Right atrium auricular region (tissue), 2 donors: ENCODE data around the gene CBLN3. TPM values are rescaled to one million over a fixed set of nuclear protein-coding genes. Genes with fewer than 3 reads are reported as not detected.
"Not testable (repeated sequence)": the region's sequence is repeated elsewhere in the genome, so short reads cannot be mapped to it uniquely, and the experiment has no call there.

ENCODE experiments used
- DNase-seq: peaks from one replicate; pipeline ENCODE4 v3.0.0-alpha.2; 2019; ENCODE audit warnings: low spot score
- H3K27ac ChIP-seq, 2 donors: fragments of 200-600 bp; sonication (generic); 1 replicate in 1 of 2; 2 replicates in 1 of 2; pipeline ENCODE4 v1.5.1; 2016 to 2019
- H3K27me3 ChIP-seq, 2 donors: fragments of 200-600 bp; sonication (generic); one replicate each; pipeline versions ENCODE4 v1.5.1 to v1.6.0; 2017 to 2019
- H3K36me3 ChIP-seq: fragments of 200-600 bp; sonication (generic); one replicate; pipeline ENCODE4 v1.5.1; 2016
- H3K4me1 ChIP-seq, 2 donors: fragments of 200-600 bp; sonication (generic); one replicate each; pipeline versions ENCODE4 v1.5.1 to v1.6.0; 2017 to 2019
- H3K4me3 ChIP-seq, 2 donors: fragments of 200-600 bp; sonication (generic); 1 replicate in 1 of 2; 2 replicates in 1 of 2; pipeline ENCODE4 v1.5.1; 2017 to 2019; ENCODE audit warnings: mild to moderate bottlenecking in 1 of 2, moderate library complexity in 1 of 2
- H3K9me3 ChIP-seq, 2 donors: fragments of 200-600 bp; sonication (generic); one replicate each; pipeline ENCODE4 v1.5.1; 2019
- total RNA-seq, 2 donors: library from RNA; depleted of rRNA; stranded (reverse); fragments of >200 nt; gene quantifications; one replicate each; pipeline ENCODE4 v1.1.0, GENCODE V29; 2016
- TF ChIP-seq, protein P1 (sequence below), 2 donors: fragments of 200-600 bp; sonication (generic); IDR thresholded peaks; one replicate each; pipeline ENCODE4 v1.5.1; 2019; ENCODE audit warnings: antibody characterized with exemption in 2 of 2

Gene CBLN3
- 1 to 10 TPM in 1 of 2 donors, under 1 TPM in 1; 0.48 to 1.4 TPM for total RNA-seq

DNA sequence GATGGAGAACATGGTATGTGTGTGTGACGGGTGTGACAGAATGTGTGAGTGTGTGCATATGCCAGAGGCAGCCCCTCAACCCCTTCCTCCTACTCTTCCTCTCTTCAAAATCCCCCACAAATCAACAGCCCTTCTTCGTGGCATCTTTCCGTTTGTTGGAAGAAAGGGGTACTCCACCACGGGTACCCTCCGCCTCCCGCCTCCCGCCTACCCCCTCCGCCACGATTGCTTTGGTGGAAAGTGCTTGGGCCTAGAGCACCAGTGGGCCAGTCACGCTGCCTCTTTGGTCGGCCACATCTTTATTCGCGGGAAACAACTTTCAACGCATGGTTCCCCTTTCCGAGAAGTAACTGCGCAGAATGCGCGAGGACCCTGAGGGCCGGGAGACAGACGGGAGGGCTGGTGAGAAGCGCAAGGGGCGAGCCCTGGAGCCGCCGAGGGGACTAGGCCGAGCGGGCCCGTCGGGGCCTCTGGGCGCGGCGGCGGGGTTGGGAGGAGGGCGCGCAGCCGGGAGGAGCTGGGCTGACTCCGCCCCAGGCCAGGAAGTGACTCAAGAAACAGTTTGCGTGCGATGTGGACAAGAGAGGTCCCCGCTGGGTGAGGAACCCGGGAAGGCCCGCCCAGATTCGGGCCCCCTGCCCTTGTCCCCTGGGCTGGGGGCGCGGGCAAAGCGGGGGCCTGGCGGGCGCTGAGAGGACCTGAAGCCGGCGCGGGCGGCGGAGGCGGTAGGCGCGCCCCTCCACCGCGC, at the start of gene CBLN3, which contains the start of gene KHNYN:
CBLN3 (minus strand) TSS at position 274 of the 748 bp plus-strand sequence. CDS start 614 bp downstream, outside the sequence.
KHNYN (plus strand) TSS at position 560 of the 748 bp plus-strand sequence. CDS start 777 bp downstream, outside the sequence.
- Histone ChIP-seq H3K4me3 (peak within 1 kb of the TSS; percentile 67 to 76), H3K27ac (peak within 1 kb of the TSS; percentile 93 to 96), H3K27me3 (no peaks in the 10 kb centered on the region), H3K4me1 (peaks cover 0 to 44% of the 10 kb centered on the region in 2 donors), H3K36me3 (peaks cover 20% of the 10 kb centered on the region), H3K9me3 (no peaks in the 10 kb centered on the region)
- DNase-seq = peak; percentile 93
- TF ChIP-seq, protein P1, sequence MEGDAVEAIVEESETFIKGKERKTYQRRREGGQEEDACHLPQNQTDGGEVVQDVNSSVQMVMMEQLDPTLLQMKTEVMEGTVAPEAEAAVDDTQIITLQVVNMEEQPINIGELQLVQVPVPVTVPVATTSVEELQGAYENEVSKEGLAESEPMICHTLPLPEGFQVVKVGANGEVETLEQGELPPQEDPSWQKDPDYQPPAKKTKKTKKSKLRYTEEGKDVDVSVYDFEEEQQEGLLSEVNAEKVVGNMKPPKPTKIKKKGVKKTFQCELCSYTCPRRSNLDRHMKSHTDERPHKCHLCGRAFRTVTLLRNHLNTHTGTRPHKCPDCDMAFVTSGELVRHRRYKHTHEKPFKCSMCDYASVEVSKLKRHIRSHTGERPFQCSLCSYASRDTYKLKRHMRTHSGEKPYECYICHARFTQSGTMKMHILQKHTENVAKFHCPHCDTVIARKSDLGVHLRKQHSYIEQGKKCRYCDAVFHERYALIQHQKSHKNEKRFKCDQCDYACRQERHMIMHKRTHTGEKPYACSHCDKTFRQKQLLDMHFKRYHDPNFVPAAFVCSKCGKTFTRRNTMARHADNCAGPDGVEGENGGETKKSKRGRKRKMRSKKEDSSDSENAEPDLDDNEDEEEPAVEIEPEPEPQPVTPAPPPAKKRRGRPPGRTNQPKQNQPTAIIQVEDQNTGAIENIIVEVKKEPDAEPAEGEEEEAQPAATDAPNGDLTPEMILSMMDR (IDR thresholded peaks at IDR 0.05) = no peak

DNA sequence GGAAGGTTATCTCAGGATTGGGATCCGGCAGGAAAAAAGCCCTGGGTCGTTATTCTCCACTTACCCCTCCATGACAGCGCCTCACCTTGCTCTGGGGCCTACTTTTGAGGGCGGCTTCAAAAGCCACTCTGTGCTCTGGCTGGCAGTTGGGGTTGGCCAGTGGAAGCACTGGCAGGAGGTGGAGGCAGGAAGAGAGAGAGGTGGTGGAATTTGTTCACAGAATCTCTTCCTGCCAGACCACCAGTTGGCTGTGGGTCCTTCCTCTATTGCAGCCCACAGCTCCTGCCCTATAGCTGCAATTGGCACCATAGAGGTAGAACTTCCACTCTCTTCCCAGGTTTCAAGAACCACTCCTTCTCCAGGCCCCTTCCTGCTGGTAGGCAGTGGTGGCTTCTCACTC, 45.8 kb upstream of the CBLN3 start:
- H3K4me3 ChIP-seq = no peak overlapping the region
- TF ChIP-seq, protein P1 (IDR thresholded peaks at IDR 0.05) = no peak
- H3K9me3 ChIP-seq = no peaks in the 10 kb centered on the region
- no peaks in the 10 kb centered on the region for H3K27me3 ChIP-seq
- no peak for DNase-seq
- no peak overlapping the region for H3K27ac ChIP-seq
- no peaks in the 10 kb centered on the region for H3K4me1 ChIP-seq
- no peaks in the 10 kb centered on the region for H3K36me3 ChIP-seq

DNA sequence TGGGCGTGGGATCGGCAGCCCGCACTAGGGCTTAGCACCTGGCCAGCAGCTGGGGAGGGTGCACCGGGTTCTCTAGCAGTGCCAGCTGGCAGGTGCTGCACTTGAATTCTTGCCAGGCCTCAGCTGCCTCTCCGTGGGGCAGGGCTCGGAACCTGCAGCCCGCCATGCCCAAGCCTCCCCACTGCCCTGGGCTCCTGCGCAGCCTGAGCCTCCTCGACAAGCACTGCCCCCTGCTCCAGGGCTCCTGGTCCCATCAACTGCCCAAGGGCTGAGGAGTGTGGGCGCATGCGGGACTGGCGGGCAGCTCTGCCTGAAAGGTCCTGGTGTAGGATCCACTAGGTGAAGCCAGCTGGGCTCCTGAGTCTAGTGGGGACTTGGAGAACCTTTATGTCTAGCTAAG, 43.7 kb upstream of the CBLN3 start:
- TF ChIP-seq, protein P1 (IDR thresholded peaks at IDR 0.05) = no peak
- H3K9me3 ChIP-seq = no peaks in the 10 kb centered on the region
- H3K27me3 ChIP-seq = no peaks in the 10 kb centered on the region
- H3K27ac ChIP-seq = no peak overlapping the region
- no peak for DNase-seq
- no peaks in the 10 kb centered on the region for H3K36me3 ChIP-seq
- no peak overlapping the region for H3K4me3 ChIP-seq
- no peaks in the 10 kb centered on the region for H3K4me1 ChIP-seq

DNA sequence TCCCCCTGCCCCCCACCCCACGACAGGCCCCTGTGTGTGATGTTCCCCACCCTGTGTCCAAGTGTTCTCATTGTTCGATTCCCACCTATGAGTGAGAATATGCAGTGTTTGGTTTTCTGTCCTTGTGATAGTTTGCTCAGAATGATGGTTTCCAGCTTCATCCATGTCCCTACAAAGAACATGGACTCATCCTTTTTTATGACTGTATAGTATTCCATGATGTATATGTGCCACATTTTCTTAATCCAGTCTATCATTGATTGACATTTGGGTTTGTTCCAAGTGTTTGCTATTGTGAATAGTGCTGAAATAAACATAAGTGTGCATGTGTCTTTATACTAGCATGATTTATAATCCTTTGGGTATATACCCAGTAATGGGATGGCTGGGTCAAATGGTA, 41.0 kb upstream of the CBLN3 start:
- H3K4me1 ChIP-seq, H3K27ac ChIP-seq, H3K27me3 ChIP-seq, H3K4me3 ChIP-seq, DNase-seq, H3K36me3 ChIP-seq, H3K9me3 ChIP-seq: not testable (repeated sequence)

DNA sequence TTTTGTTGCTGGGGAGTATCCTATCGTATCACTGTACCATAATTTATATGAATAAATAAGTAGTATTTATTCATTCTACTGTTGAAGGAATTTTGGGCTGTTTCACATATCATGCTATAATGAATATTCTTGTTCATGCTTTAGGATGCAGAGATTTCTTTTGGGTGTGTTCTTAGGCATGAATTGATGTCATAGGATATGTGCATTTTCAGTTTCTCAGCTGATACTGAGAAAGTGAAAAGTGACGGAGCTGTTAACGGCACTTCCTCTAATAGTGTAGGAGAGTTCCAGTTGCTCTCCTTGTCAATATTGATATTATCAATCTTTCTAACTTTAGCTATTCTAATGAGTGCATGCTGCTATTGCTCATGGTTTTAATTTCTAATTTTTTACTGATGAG, 36.3 kb upstream of the CBLN3 start:
- no peak for DNase-seq
- Histone ChIP-seq H3K4me1 (no peaks in the 10 kb centered on the region), H3K27me3 (no peaks in the 10 kb centered on the region), H3K9me3 (no peaks in the 10 kb centered on the region), H3K36me3 (no peaks in the 10 kb centered on the region), H3K4me3 (no peak overlapping the region), H3K27ac (no peak overlapping the region)
- TF ChIP-seq, protein P1 (IDR thresholded peaks at IDR 0.05) = no peak

DNA sequence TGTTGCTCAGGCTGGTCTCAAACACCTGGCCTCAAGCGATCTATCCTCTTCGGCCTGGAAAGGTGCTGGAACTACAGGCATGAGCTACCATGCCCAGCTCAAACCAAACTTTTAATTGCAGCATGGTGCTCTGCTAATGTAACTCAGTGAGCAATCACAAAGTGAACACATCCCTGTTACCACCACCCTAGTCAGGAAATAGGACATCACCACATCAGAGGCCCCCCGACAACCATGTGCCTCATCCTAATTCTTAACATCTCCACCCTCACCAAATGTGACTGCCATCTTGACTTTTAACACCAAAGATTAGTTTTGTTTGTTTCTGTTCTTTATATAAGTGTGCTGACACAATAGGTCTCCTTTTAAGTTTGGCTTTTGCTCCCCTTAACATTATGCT, 35.9 kb upstream of the CBLN3 start:
- Histone ChIP-seq H3K27me3 (no peaks in the 10 kb centered on the region), H3K9me3 (no peaks in the 10 kb centered on the region), H3K27ac (no peak overlapping the region), H3K36me3 (no peaks in the 10 kb centered on the region), H3K4me1 (no peaks in the 10 kb centered on the region), H3K4me3 (no peak overlapping the region)
- TF ChIP-seq, protein P1 (IDR thresholded peaks at IDR 0.05) = no peak
- DNase-seq = no peak
